Stimulated activated CD4-positive, alpha-beta T cell treated with anti-CD3 and anti-CD28 coated beads, Interleukin-1b, Interleukin-23, amount 100 ng/mL, for 4 hours (primary cell): ENCODE data around the gene PTPN11.
"Not testable (repeated sequence)": the region's sequence is repeated elsewhere in the genome, so short reads cannot be mapped to it uniquely, and the experiment has no call there.

ENCODE experiments used
- DNase-seq, 2 donors: peaks; one replicate each; pipeline ENCODE4 v3.0.0-alpha.2; 2020; ENCODE audit warnings: low read depth in 2 of 2

The PTPN11 gene

GRCh38 chr12:112448165-112448564, 29.4 kb downstream of the PTPN11 start:
- not testable (repeated sequence) for DNase-seq

GRCh38 chr12:112450725-112451124, 32.0 kb downstream of the PTPN11 start:
- DNase-seq = no peak

- DNase-seq = no peak
Observed at GRCh38 chr12:112456029-112456428, 37.3 kb downstream of the PTPN11 start.

- DNase-seq = not testable (repeated sequence)
Observed at GRCh38 chr12:112457142-112457541, 38.4 kb downstream of the PTPN11 start.

GRCh38 chr12:112458330-112458729, 39.6 kb downstream of the PTPN11 start:
- no peak for DNase-seq

- DNase-seq = no peak
Observed at GRCh38 chr12:112458751-112459150, 40.0 kb downstream of the PTPN11 start.

- DNase-seq = no peak
Observed at GRCh38 chr12:112463478-112463877, 44.7 kb downstream of the PTPN11 start.

GRCh38 chr12:112464605-112465004, 45.9 kb downstream of the PTPN11 start:
- no peak for DNase-seq

GRCh38 chr12:112466011-112466422, 47.3 kb downstream of the PTPN11 start:
- no peak for DNase-seq

GRCh38 chr12:112466835-112467234, 48.1 kb downstream of the PTPN11 start:
- DNase-seq = no peak

- no peak for DNase-seq
Observed at GRCh38 chr12:112468046-112468445, 49.3 kb downstream of the PTPN11 start.

- DNase-seq = no peak
Observed at GRCh38 chr12:112473056-112473455, 54.3 kb downstream of the PTPN11 start.

- DNase-seq = no peak
Observed at GRCh38 chr12:112479413-112479812, 60.7 kb downstream of the PTPN11 start.

- no peak for DNase-seq
Observed at GRCh38 chr12:112480931-112481330, 62.2 kb downstream of the PTPN11 start.

- DNase-seq = no peak
Observed at GRCh38 chr12:112482733-112483132, 64.0 kb downstream of the PTPN11 start.

GRCh38 chr12:112486361-112486760, 67.6 kb downstream of the PTPN11 start:
- no peak for DNase-seq

GRCh38 chr12:112488257-112488876, 69.6 kb downstream of the PTPN11 start:
- no peak for DNase-seq

GRCh38 chr12:112489456-112489855, 70.7 kb downstream of the PTPN11 start:
- no peak for DNase-seq

- no peak for DNase-seq
Observed at GRCh38 chr12:112496496-112496895, 77.7 kb downstream of the PTPN11 start.

- DNase-seq = no peak
Observed at GRCh38 chr12:112498580-112498979, 79.8 kb downstream of the PTPN11 start.

- DNase-seq = no peak
Observed at GRCh38 chr12:112503512-112503911, 84.8 kb downstream of the PTPN11 start.

- DNase-seq = no peak
Observed at GRCh38 chr12:112506513-112507166, 87.9 kb downstream of the PTPN11 start.

GRCh38 chr12:112513471-112513870, 94.7 kb downstream of the PTPN11 start:
- DNase-seq = no peak

- DNase-seq = no peak
Observed at GRCh38 chr12:112514456-112514855, 95.7 kb downstream of the PTPN11 start.
